Vagina (tissue), 2 donors: ENCODE results near the gene ISX. TPM values are rescaled to one million over a fixed set of nuclear protein-coding genes. Genes with fewer than 3 reads are reported as not detected.

Experiments
- DNase-seq, 2 donors: peaks; one replicate each; pipeline ENCODE4 v3.0.0-alpha.2; 2017; ENCODE audit errors: extremely low spot score in 2 of 2
- H3K27ac ChIP-seq: fragments of 200-600 bp; sonication (generic); one replicate; pipeline ENCODE4 v1.5.1; 2019
- H3K27me3 ChIP-seq: fragments of 200-600 bp; sonication (generic); one replicate; pipeline ENCODE4 v1.5.1; 2019
- H3K36me3 ChIP-seq, 2 donors: fragments of 200-600 bp; sonication (generic); one replicate each; pipeline ENCODE4 v1.5.1; 2017 to 2019
- H3K4me1 ChIP-seq: fragments of 200-600 bp; sonication (generic); one replicate; pipeline ENCODE4 v1.5.1; 2019
- H3K4me3 ChIP-seq, 2 donors: fragments of 200-600 bp; sonication (generic); 1 replicate in 1 of 2; 2 replicates in 1 of 2; pipeline ENCODE4 v1.5.1; 2016 to 2019
- H3K9me3 ChIP-seq: fragments of 200-600 bp; sonication (generic); one replicate; pipeline ENCODE4 v1.5.1; 2019
- CTCF ChIP-seq, 3 experiments: fragments of 450-650 bp in 2 of 3; fragments of 200-600 bp in 1 of 3; sonication (generic) in 1 of 3; IDR thresholded peaks; one replicate each; pipeline ENCODE4 v1.5.1; 2017 to 2019; ENCODE audit warnings: antibody characterized with exemption in 3 of 3, mild to moderate bottlenecking in 2 of 3, moderate library complexity in 2 of 3
- POLR2A ChIP-seq, 2 donors: fragments of 450-650 bp; IDR thresholded peaks; one replicate each; pipeline ENCODE4 v1.6.1; 2017; ENCODE audit warnings: antibody characterized with exemption in 2 of 2, mild to moderate bottlenecking in 2 of 2, moderate library complexity in 2 of 2
- POLR2AphosphoS5 ChIP-seq, 2 donors: sonication (generic); formaldehyde crosslinking; IDR thresholded peaks; one replicate each; pipeline ENCODE4 v1.9.0; 2017; ENCODE audit warnings: antibody characterized with exemption in 2 of 2, mild to moderate bottlenecking in 2 of 2, low read depth in 1 of 2; ENCODE audit not compliant: insufficient read depth in 1 of 2
- intact Hi-C: fragments of 100-400 bp; cut with DNase I; formaldehyde crosslinking; loops from one replicate; pipeline ENCODE4 v1.15.1; 2023
- total RNA-seq: library from RNA; depleted of rRNA; stranded (reverse); fragments of >200 nt; gene quantifications from one replicate; pipeline ENCODE4 v1.2.3, GENCODE V29; 2016

ISX gene
- total RNA-seq, 1 donor from 2014 or later = not detected

- no peaks in the 10 kb centered on the region for H3K36me3 ChIP-seq
- intact Hi-C loops = no loop called here
- H3K27me3 ChIP-seq = no peaks in the 10 kb centered on the region
- no peak overlapping the region for H3K27ac ChIP-seq
- H3K4me3 ChIP-seq = no peak overlapping the region
- DNase-seq = no peak
- H3K9me3 ChIP-seq = no peaks in the 10 kb centered on the region
- no peaks in the 10 kb centered on the region for H3K4me1 ChIP-seq
- no peak for TF ChIP-seq CTCF (IDR thresholded peaks at IDR 0.05)
- no peak for TF ChIP-seq POLR2AphosphoS5 (IDR thresholded peaks at IDR 0.05; ENCODE audit: insufficient read depth in 1 of 2, low read depth in 1 of 2)
Observed at GRCh38 chr22:35102663-35103062, 36.7 kb downstream of the ISX start.

GRCh38 chr22:35103761-35104160 lies 37.8 kb downstream of the ISX start:
- DNase-seq = no peak
- H3K27me3 ChIP-seq = no peaks in the 10 kb centered on the region
- no peaks in the 10 kb centered on the region for H3K9me3 ChIP-seq
- H3K36me3 ChIP-seq = no peaks in the 10 kb centered on the region
- H3K4me3 ChIP-seq = no peak overlapping the region
- no peak overlapping the region for H3K27ac ChIP-seq
- TF ChIP-seq POLR2A (IDR thresholded peaks at IDR 0.05) (no peak), POLR2AphosphoS5 (IDR thresholded peaks at IDR 0.05; ENCODE audit: insufficient read depth in 1 of 2, low read depth in 1 of 2) (no peak), CTCF (IDR thresholded peaks at IDR 0.05) (no peak)
- intact Hi-C loops = no loop called here
- no peaks in the 10 kb centered on the region for H3K4me1 ChIP-seq

DNA sequence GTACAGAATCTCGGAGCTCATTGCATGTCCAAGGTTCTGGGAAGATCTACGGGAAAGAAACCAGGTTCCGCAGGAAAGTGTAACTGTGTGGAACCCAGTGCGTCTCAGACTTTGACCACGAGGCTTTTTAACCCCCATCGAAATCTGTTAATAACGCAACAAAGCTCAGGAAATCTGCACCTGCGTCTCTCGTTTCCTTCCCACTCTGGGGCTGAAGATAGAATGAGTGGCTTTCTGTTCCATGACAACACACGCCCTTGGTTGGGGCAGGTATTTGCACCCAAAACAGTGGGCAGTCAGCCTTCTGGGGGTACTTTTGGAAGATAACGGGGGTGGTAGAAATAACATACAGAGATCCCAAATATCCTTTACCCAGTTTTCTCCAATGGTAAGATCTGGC lies 38.5 kb downstream of the ISX start:
- Histone ChIP-seq H3K9me3 (no peaks in the 10 kb centered on the region), H3K4me1 (no peaks in the 10 kb centered on the region), H3K27me3 (no peaks in the 10 kb centered on the region), H3K36me3 (no peaks in the 10 kb centered on the region), H3K4me3 (no peak overlapping the region), H3K27ac (no peak overlapping the region)
- TF ChIP-seq POLR2AphosphoS5 (IDR thresholded peaks at IDR 0.05; ENCODE audit: insufficient read depth in 1 of 2, low read depth in 1 of 2) (no peak), CTCF (IDR thresholded peaks at IDR 0.05) (no peak), POLR2A (IDR thresholded peaks at IDR 0.05) (no peak)
- intact Hi-C loops = no loop called here
- DNase-seq = no peak

DNA sequence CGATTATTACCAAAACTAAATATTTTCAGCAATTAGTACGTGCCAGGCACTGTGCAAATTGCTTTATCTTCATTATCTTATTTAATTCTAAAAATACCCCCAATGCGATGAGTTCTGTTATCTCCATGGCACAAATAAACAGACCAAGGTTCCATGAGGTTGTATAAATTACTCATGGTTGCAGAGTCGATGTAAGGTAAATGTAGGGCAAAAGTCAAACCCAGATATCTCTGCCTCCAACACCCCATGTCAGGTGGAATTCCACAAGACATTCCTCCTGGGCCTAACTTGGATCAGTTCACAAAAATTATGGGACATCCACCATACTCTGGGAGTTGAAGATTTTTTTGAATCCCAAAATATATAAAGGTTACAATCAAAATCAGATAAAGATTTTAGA lies 43.7 kb downstream of the ISX start:
- H3K27ac ChIP-seq = no peak overlapping the region
- DNase-seq = no peak
- intact Hi-C loops = no loop called here
- no peak overlapping the region for H3K4me3 ChIP-seq
- no peak for TF ChIP-seq CTCF (IDR thresholded peaks at IDR 0.05)
- TF ChIP-seq POLR2AphosphoS5 (IDR thresholded peaks at IDR 0.05; ENCODE audit: insufficient read depth in 1 of 2, low read depth in 1 of 2) = no peak
- TF ChIP-seq POLR2A (IDR thresholded peaks at IDR 0.05) = no peak
- no peaks in the 10 kb centered on the region for H3K27me3 ChIP-seq
- no peaks in the 10 kb centered on the region for H3K36me3 ChIP-seq
- no peaks in the 10 kb centered on the region for H3K4me1 ChIP-seq
- H3K9me3 ChIP-seq = no peaks in the 10 kb centered on the region

GRCh38 chr22:35111244-35111643 lies 45.3 kb downstream of the ISX start:
- no peaks in the 10 kb centered on the region for H3K4me1 ChIP-seq
- H3K27ac ChIP-seq = no peak overlapping the region
- H3K4me3 ChIP-seq = no peak overlapping the region
- intact Hi-C loops = no loop called here
- no peaks in the 10 kb centered on the region for H3K9me3 ChIP-seq
- DNase-seq = no peak
- TF ChIP-seq POLR2AphosphoS5 (IDR thresholded peaks at IDR 0.05; ENCODE audit: insufficient read depth in 1 of 2, low read depth in 1 of 2) = no peak
- H3K27me3 ChIP-seq = no peaks in the 10 kb centered on the region
- no peaks in the 10 kb centered on the region for H3K36me3 ChIP-seq

DNA sequence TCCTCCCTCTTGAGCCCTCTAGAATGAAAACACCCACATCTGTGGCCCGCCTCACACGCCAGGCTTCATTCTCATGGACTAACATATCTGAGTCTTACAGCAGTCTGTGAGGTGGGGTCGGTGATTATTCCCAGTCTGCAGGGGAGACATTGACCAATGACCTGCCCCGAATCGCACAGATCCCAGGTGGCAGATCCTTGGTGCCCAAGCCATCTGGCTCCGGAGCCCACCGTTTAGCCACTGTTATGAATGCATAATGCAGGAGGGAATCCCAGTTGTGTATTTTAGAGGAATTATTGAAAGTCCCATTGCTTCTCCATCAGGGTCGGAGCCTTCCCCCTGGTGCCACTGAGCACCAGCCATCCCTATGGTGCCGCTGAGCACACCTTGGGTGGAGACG lies 47.4 kb downstream of the ISX start:
- no peaks in the 10 kb centered on the region for H3K36me3 ChIP-seq
- no peak for DNase-seq
- H3K4me1 ChIP-seq = no peaks in the 10 kb centered on the region
- no peak for TF ChIP-seq POLR2A (IDR thresholded peaks at IDR 0.05)
- TF ChIP-seq CTCF (IDR thresholded peaks at IDR 0.05) = no peak
- no peak for TF ChIP-seq POLR2AphosphoS5 (IDR thresholded peaks at IDR 0.05; ENCODE audit: insufficient read depth in 1 of 2, low read depth in 1 of 2)
- no peaks in the 10 kb centered on the region for H3K27me3 ChIP-seq
- intact Hi-C loops = no loop called here
- no peak overlapping the region for H3K27ac ChIP-seq
- H3K4me3 ChIP-seq = no peak overlapping the region
- no peaks in the 10 kb centered on the region for H3K9me3 ChIP-seq
